BE2C (cell line): ENCODE results near the gene CMTR1.
"Not testable (repeated sequence)": the region's sequence is repeated elsewhere in the genome, so short reads cannot be mapped to it uniquely, and the experiment has no call there.

Experiments
- DNase-seq: peaks from one replicate; pipeline ENCODE4 v3.0.0-alpha.2; 2020
- H3K27me3 ChIP-seq: fragments of 250-450 bp; sonication (Bioruptor Pico); 2 replicates; pipeline ENCODE4 v1.5.1; 2020; ENCODE audit warnings: mild to moderate bottlenecking
- H3K36me3 ChIP-seq: fragments of 250-450 bp; sonication (Bioruptor Pico); 2 replicates; pipeline ENCODE4 v1.5.1; 2020; ENCODE audit warnings: mild to moderate bottlenecking
- H3K4me1 ChIP-seq: fragments of 250-450 bp; sonication (Bioruptor Pico); 2 replicates; pipeline ENCODE4 v1.5.1; 2020
- H3K4me3 ChIP-seq: 2 replicates; pipeline ENCODE4 v1.5.1; 2011; ENCODE audit warnings: low read depth, low read length
- H3K9me3 ChIP-seq: fragments of 250-450 bp; sonication (Bioruptor Pico); 2 replicates; pipeline ENCODE4 v1.5.1; 2020
- CTCF ChIP-seq: IDR thresholded peaks from 2 replicates; pipeline ENCODE4 v1.5.1; 2012; ENCODE audit warnings: mild to moderate bottlenecking, low read depth, low read length

The CMTR1 gene

GRCh38 chr6:37442416-37443215, 9.6 kb downstream of the CMTR1 start:
- peaks cover 49% of the 10 kb centered on the region for H3K36me3 ChIP-seq
- no peak for DNase-seq
- no peaks in the 10 kb centered on the region for H3K9me3 ChIP-seq
- H3K4me1 ChIP-seq: no peaks in the 10 kb centered on the region
- H3K27me3 ChIP-seq: no peaks in the 10 kb centered on the region
- no peak for TF ChIP-seq CTCF
- no peak overlapping the region for H3K4me3 ChIP-seq

GRCh38 chr6:37443216-37443542, 10.2 kb downstream of the CMTR1 start:
- not testable (repeated sequence) for DNase-seq, H3K4me3 ChIP-seq, H3K27me3 ChIP-seq, H3K4me1 ChIP-seq, H3K9me3 ChIP-seq
- peaks cover 46% of the 10 kb centered on the region for H3K36me3 ChIP-seq

GRCh38 chr6:37449984-37450383, 17.0 kb downstream of the CMTR1 start:
- Histone ChIP-seq H3K9me3 (no peaks in the 10 kb centered on the region), H3K27me3 (no peaks in the 10 kb centered on the region), H3K4me1 (peaks cover 11% of the 10 kb centered on the region; the same call in 1 of the 2 replicates), H3K36me3 (peaks cover 79% of the 10 kb centered on the region), H3K4me3 (no peak overlapping the region)
- no peak for DNase-seq
- TF ChIP-seq CTCF: no peak

GRCh38 chr6:37451441-37452193, 18.6 kb downstream of the CMTR1 start:
- Histone ChIP-seq H3K4me3 (no peak overlapping the region), H3K9me3 (no peaks in the 10 kb centered on the region), H3K36me3 (peaks cover 81% of the 10 kb centered on the region), H3K4me1 (peaks cover 17% of the 10 kb centered on the region), H3K27me3 (no peaks in the 10 kb centered on the region)
- DNase-seq: no peak
- no peak for TF ChIP-seq CTCF

- no peak for DNase-seq
- Histone ChIP-seq H3K27me3 (no peaks in the 10 kb centered on the region), H3K9me3 (no peaks in the 10 kb centered on the region), H3K4me3 (no peak overlapping the region), H3K4me1 (peaks cover 17% of the 10 kb centered on the region), H3K36me3 (peaks cover 73% of the 10 kb centered on the region)
- TF ChIP-seq CTCF: no peak
Measured at GRCh38 chr6:37452522-37452921, 19.5 kb downstream of the CMTR1 start.

- no peaks in the 10 kb centered on the region for H3K27me3 ChIP-seq
- H3K36me3 ChIP-seq: peaks cover 73% of the 10 kb centered on the region
- peaks cover 24% of the 10 kb centered on the region for H3K4me1 ChIP-seq
- DNase-seq: no peak
- H3K9me3 ChIP-seq: no peaks in the 10 kb centered on the region
- no peak overlapping the region for H3K4me3 ChIP-seq
- no peak for TF ChIP-seq CTCF
Measured at GRCh38 chr6:37454420-37455140, 21.6 kb downstream of the CMTR1 start.
